Panc1 (cell line): ENCODE results near the gene CEMIP.

Experiments used
- CTCF ChIP-seq: fragments of 450-650 bp; IDR thresholded peaks from 2 replicates; pipeline ENCODE4 v1.5.1; 2017; ENCODE audit warnings: mild to moderate bottlenecking
- POLR2AphosphoS5 ChIP-seq: IDR thresholded peaks from 2 replicates; pipeline ENCODE4 v1.6.1; 2012; ENCODE audit warnings: mild to moderate bottlenecking, low read depth, low read length, moderate library complexity
- SIN3A ChIP-seq: IDR thresholded peaks from 2 replicates; pipeline ENCODE4 v1.6.1; 2012; ENCODE audit warnings: low read depth, mild to moderate bottlenecking, low read length, moderate library complexity, borderline replicate concordance; ENCODE audit not compliant: insufficient read depth
- TCF7L2 ChIP-seq: IDR thresholded peaks from 2 replicates; pipeline ENCODE4 v1.6.1; 2011; ENCODE audit warnings: mild to moderate bottlenecking, low read depth, low read length, inconsistent platforms

- TF ChIP-seq CTCF (no peak), POLR2AphosphoS5 (no peak), TCF7L2 (no peak), SIN3A (no peak)
These were observed 145.1 kb downstream of the CEMIP start for GRCh38 chr15:80924278-80924677.
